Nephron progenitor cell (in vitro differentiated cells): ENCODE measurements around the gene DIS3L.

Experiments
- DNase-seq: peaks from one replicate; pipeline ENCODE4 v3.0.0; 2021
- H3K27ac Mint-ChIP-seq: 2 replicates; pipeline ENCODE4 v1.8.0; 2021; ENCODE audit warnings: mild to moderate bottlenecking, moderate library complexity, mixed read lengths
- H3K27me3 Mint-ChIP-seq: 2 replicates; pipeline ENCODE4 v1.8.0; 2021; ENCODE audit warnings: mild to moderate bottlenecking, low read depth, mixed read lengths; ENCODE audit not compliant: poor library complexity
- H3K36me3 Mint-ChIP-seq: 2 replicates; pipeline ENCODE4 v1.8.0; 2021; ENCODE audit warnings: low read depth, mixed read lengths
- H3K4me1 Mint-ChIP-seq: 2 replicates; pipeline ENCODE4 v1.8.0; 2021; ENCODE audit warnings: mixed read lengths
- H3K4me3 Mint-ChIP-seq: 2 replicates; pipeline ENCODE4 v1.8.0; 2021; ENCODE audit warnings: mild to moderate bottlenecking, moderate library complexity, mixed read lengths
- H3K9me3 Mint-ChIP-seq: 2 replicates; pipeline ENCODE4 v1.8.0; 2021; ENCODE audit warnings: mild to moderate bottlenecking, moderate library complexity, mixed read lengths
- TF ChIP-seq, protein P1 (sequence below): fragments of 200-600 bp; sonication (generic); IDR thresholded peaks from 2 replicates; pipeline ENCODE4 v1.5.0; 2021; ENCODE audit warnings: antibody characterized with exemption

The DIS3L gene

GRCh38 chr15:66251790-66252684 is 41.3 kb upstream of the DIS3L start:
- H3K27ac Mint-ChIP-seq = no peak overlapping the region
- H3K36me3 Mint-ChIP-seq = no peaks in the 10 kb centered on the region
- H3K27me3 Mint-ChIP-seq = peaks cover 95% of the 10 kb centered on the region
- peak overlapping the region; percentile 77 for H3K4me3 Mint-ChIP-seq
- no peaks in the 10 kb centered on the region for H3K9me3 Mint-ChIP-seq
- TF ChIP-seq, protein P1, sequence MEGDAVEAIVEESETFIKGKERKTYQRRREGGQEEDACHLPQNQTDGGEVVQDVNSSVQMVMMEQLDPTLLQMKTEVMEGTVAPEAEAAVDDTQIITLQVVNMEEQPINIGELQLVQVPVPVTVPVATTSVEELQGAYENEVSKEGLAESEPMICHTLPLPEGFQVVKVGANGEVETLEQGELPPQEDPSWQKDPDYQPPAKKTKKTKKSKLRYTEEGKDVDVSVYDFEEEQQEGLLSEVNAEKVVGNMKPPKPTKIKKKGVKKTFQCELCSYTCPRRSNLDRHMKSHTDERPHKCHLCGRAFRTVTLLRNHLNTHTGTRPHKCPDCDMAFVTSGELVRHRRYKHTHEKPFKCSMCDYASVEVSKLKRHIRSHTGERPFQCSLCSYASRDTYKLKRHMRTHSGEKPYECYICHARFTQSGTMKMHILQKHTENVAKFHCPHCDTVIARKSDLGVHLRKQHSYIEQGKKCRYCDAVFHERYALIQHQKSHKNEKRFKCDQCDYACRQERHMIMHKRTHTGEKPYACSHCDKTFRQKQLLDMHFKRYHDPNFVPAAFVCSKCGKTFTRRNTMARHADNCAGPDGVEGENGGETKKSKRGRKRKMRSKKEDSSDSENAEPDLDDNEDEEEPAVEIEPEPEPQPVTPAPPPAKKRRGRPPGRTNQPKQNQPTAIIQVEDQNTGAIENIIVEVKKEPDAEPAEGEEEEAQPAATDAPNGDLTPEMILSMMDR = peak; percentile 61
- peaks cover 19% of the 10 kb centered on the region for H3K4me1 Mint-ChIP-seq
- peak; percentile 82 for DNase-seq

GRCh38 chr15:66252685-66253417 is 40.5 kb upstream of the DIS3L start:
- TF ChIP-seq, protein P1 = no peak

DNA sequence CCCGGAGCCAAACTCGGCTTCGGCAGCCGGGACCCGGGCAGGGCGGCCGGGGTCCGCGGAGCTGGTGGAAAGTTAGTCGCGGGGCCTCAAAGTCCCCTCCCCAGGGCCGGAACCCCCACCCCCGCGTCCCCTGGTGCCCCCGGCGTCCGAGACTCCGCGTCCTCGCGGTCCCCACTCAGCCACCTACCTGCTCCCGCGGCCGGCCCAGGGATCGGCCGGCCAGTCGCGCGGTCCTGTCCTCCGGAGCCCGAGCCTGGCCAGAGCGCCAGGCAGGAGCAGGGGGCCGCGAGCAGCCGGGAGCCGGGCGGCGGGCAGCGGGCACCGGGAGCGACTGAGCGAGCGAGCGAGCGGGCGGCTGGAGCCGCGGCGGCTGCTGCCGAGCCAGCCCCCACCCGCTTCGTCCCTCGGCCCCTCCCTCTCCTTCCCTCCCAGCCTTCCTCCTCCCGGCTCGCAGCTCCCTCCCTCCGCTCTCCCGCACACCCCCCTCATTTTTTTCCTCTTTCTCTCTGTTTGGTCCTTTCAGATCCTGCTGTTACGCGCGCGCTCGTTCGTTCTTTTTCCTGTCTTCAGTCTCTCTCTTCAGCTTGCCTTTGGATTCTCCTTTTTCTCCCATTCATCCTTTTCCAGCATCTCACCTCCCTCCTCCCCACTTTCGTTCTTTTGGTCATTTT is 39.8 kb upstream of the DIS3L start, which contains the start of gene MEGF11:
Gene MEGF11, minus strand, starts transcription at position 333 of the 671 bp plus-strand sequence. CDS start 125,347 bp downstream, outside the sequence.
- Mint-ChIP-seq H3K27me3 (peaks cover 94% of the 10 kb centered on the region), H3K4me1 (peaks cover 19% of the 10 kb centered on the region), H3K4me3 (peak within 1 kb of the TSS; percentile 88), H3K36me3 (no peaks in the 10 kb centered on the region), H3K27ac (no peak within 1 kb of the TSS), H3K9me3 (no peaks in the 10 kb centered on the region)
- TF ChIP-seq, protein P1 = no peak
- DNase-seq = peak; percentile 61

More at GRCh38 chr15:66252685-66253417, 40.5 kb upstream of the DIS3L start:
- DNase-seq = peak; percentile 63
- Mint-ChIP-seq H3K4me3 (peak overlapping the region; percentile 77), H3K9me3 (no peaks in the 10 kb centered on the region), H3K27me3 (peaks cover 95% of the 10 kb centered on the region), H3K4me1 (peaks cover 19% of the 10 kb centered on the region), H3K27ac (no peak overlapping the region), H3K36me3 (no peaks in the 10 kb centered on the region)

GRCh38 chr15:66254089-66254950 is 39.0 kb upstream of the DIS3L start:
- TF ChIP-seq, protein P1 = no peak
- DNase-seq = peak; percentile 38
- Mint-ChIP-seq H3K36me3 (no peaks in the 10 kb centered on the region), H3K27ac (no peak overlapping the region), H3K4me3 (peak overlapping the region; percentile 88), H3K9me3 (no peaks in the 10 kb centered on the region), H3K4me1 (peaks cover 19% of the 10 kb centered on the region), H3K27me3 (peaks cover 90% of the 10 kb centered on the region)
